Spleen (tissue), 7 donors: ENCODE results near the gene MGAT4C.

ENCODE experiments used
- POLR2A ChIP-seq, 3 donors: fragments of 450-650 bp; IDR thresholded peaks; one replicate each; pipeline ENCODE4 v1.5.1; 2017; ENCODE audit warnings: antibody characterized with exemption in 3 of 3, mild to moderate bottlenecking in 1 of 3
- TF ChIP-seq, protein P1 (sequence below), 11 experiments: fragments of 200-600 bp in 7 of 11; fragments of 450-650 bp in 4 of 11; sonication (generic) in 4 of 11; IDR thresholded peaks in 8 of 11; conservative IDR thresholded peaks in 3 of 11; 1 replicate in 7 of 11; 2 replicates in 4 of 11; pipeline versions ENCODE4 v1.4.0 to v1.8.0; 2016 to 2021; ENCODE audit warnings: antibody characterized with exemption in 11 of 11, inconsistent platforms in 4 of 11, mild to moderate bottlenecking in 1 of 11
- donor health status: DM: no; HTN: no; CAD: no; lungs with moderate emphysema.
- donor health status: DM: no; HTN: no; CAD: no.
- donor health status: DM: no; HTN: no; CAD: no.

DNA sequence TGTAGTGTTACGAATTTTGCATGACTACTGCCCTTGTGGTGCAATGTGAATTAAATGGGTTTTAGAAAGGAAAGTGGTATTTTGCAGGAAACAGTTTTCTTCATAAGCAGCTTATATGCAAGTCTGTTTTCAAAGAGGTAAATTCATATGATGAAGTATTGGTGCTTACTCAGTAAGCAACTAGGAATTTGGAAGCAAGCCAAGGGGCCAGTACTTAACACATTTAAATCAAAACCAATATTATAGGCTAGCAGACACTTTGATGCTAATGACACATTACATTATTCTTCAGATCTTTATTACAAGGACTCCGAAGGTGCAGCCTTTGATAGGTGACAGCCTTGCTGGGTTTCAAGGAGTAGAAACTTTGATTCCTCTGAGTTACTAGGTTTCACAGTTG lies 23.1 kb downstream of the MGAT4C start:
- TF ChIP-seq, protein P1, sequence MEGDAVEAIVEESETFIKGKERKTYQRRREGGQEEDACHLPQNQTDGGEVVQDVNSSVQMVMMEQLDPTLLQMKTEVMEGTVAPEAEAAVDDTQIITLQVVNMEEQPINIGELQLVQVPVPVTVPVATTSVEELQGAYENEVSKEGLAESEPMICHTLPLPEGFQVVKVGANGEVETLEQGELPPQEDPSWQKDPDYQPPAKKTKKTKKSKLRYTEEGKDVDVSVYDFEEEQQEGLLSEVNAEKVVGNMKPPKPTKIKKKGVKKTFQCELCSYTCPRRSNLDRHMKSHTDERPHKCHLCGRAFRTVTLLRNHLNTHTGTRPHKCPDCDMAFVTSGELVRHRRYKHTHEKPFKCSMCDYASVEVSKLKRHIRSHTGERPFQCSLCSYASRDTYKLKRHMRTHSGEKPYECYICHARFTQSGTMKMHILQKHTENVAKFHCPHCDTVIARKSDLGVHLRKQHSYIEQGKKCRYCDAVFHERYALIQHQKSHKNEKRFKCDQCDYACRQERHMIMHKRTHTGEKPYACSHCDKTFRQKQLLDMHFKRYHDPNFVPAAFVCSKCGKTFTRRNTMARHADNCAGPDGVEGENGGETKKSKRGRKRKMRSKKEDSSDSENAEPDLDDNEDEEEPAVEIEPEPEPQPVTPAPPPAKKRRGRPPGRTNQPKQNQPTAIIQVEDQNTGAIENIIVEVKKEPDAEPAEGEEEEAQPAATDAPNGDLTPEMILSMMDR (IDR thresholded peaks at IDR 0.05 in 8 of 11, conservative IDR thresholded peaks at IDR 0.05 in 3 of 11) = no peak
- TF ChIP-seq POLR2A (IDR thresholded peaks at IDR 0.05) = no peak
